B cell (primary cell): ENCODE results near the gene MUC22. TPM values are rescaled to one million over a fixed set of nuclear protein-coding genes. Genes with fewer than 3 reads are reported as not detected.

Experiments used
- ATAC-seq: fragments of 200-7000 bp; cut with Tn5 transposase; one replicate; pipeline ENCODE4 v1.10.0; 2021; ENCODE audit warnings: low read depth, mild to moderate bottlenecking, moderate number of reproducible peaks, moderate library complexity
- CTCF ChIA-PET: fragments of 350-600 bp; sonication (Branson Sonifier 250); formaldehyde crosslinking; loops from one replicate; lab custom pipeline; 2021; ENCODE audit warnings: antibody characterized with exemption, inconsistent platforms; lab: Charles Lee
- POLR2A ChIA-PET: fragments of 350-600 bp; sonication (Branson Sonifier 250); formaldehyde crosslinking; loops from one replicate; lab custom pipeline; 2021; ENCODE audit warnings: antibody characterized with exemption; lab: Charles Lee
- DNase-seq: peaks from one replicate; pipeline ENCODE4 v3.0.0; 2013
- H2AFZ ChIP-seq: 2 replicates; pipeline ENCODE4 v1.6.1; 2012; ENCODE audit warnings: mild to moderate bottlenecking, low read depth, low read length; ENCODE audit not compliant: insufficient read depth, poor library complexity, severe bottlenecking
- H3K27ac ChIP-seq, 2 donors: 1 replicate in 1 of 2; 2 replicates in 1 of 2; pipeline ENCODE4 v1.5.1; 2012 to 2013; ENCODE audit warnings: low read length in 2 of 2, mild to moderate bottlenecking in 2 of 2, moderate library complexity in 1 of 2
- H3K27me3 ChIP-seq, 4 experiments: fragments of 200-600 bp in 1 of 4; sonication (generic) in 1 of 4; replicated peaks in 1 of 4; 1 replicate in 2 of 4; 2 replicates in 2 of 4; pipeline versions ENCODE4 v1.6.1 to v1.7.0; 2013 to 2016; ENCODE audit warnings: low read length in 3 of 4, mild to moderate bottlenecking in 2 of 4, mixed read lengths in 1 of 4, moderate library complexity in 1 of 4; ENCODE audit not compliant: insufficient read depth in 4 of 4, control insufficient read depth in 3 of 4; ENCODE audit errors: control extremely low read depth in 1 of 4
- H3K36me3 ChIP-seq, 2 experiments: replicated peaks in 1 of 2; 1 replicate in 1 of 2; 2 replicates in 1 of 2; pipeline versions ENCODE4 v1.6.1 to v1.7.1; 2013; ENCODE audit warnings: low read length in 1 of 2; ENCODE audit not compliant: insufficient read depth in 2 of 2, control insufficient read depth in 1 of 2; ENCODE audit errors: control extremely low read depth in 1 of 2, extremely low read depth in 1 of 2
- H3K4me1 ChIP-seq, 2 donors: fragments of 200-600 bp in 1 of 2; sonication (generic) in 1 of 2; 1 replicate in 1 of 2; 2 replicates in 1 of 2; pipeline versions ENCODE4 v1.5.1 to v1.6.1; 2013 to 2017; ENCODE audit warnings: low read length in 2 of 2; ENCODE audit not compliant: control insufficient read depth in 2 of 2, insufficient read depth in 2 of 2
- H3K4me2 ChIP-seq: replicated peaks from 2 replicates; pipeline ENCODE3; 2012; ENCODE audit warnings: mild to moderate bottlenecking, low read depth, low read length; ENCODE audit not compliant: poor library complexity, severe bottlenecking
- H3K4me3 ChIP-seq, 5 experiments: fragments of 200-600 bp in 1 of 5; sonication (generic) in 1 of 5; 1 replicate in 3 of 5; 2 replicates in 2 of 5; pipeline versions ENCODE4 v1.5.1 to v1.7.0; 2011 to 2016; ENCODE audit warnings: low read length in 4 of 5, mild to moderate bottlenecking in 4 of 5, low read depth in 2 of 5, control low read depth in 1 of 5, moderate library complexity in 1 of 5; ENCODE audit not compliant: insufficient read depth in 1 of 5; ENCODE audit errors: control extremely low read depth in 1 of 5, extremely low read depth in 1 of 5
- H3K79me2 ChIP-seq: fragments of 200-600 bp; sonication (generic); one replicate; pipeline ENCODE4 v1.6.0; 2016; ENCODE audit warnings: low read length; ENCODE audit not compliant: control insufficient read depth, insufficient read depth
- H3K9ac ChIP-seq: fragments of 200-600 bp; sonication (generic); 2 replicates; pipeline ENCODE4 v1.6.1; 2017; ENCODE audit warnings: mild to moderate bottlenecking, low read length, moderate library complexity
- H3K9me3 ChIP-seq, 3 donors: one replicate each; pipeline versions ENCODE4 v1.6.1 to v1.7.1; 2013; ENCODE audit warnings: low read length in 2 of 3; ENCODE audit not compliant: control insufficient read depth in 2 of 3, insufficient read depth in 1 of 3; ENCODE audit errors: control extremely low read depth in 1 of 3
- H4K20me1 ChIP-seq: 2 replicates; pipeline ENCODE4 v1.6.0; 2012; ENCODE audit warnings: mild to moderate bottlenecking, low read length; ENCODE audit not compliant: insufficient read depth, control insufficient read depth, poor library complexity, severe bottlenecking
- H3K27ac Mint-ChIP-seq: one replicate; pipeline ENCODE4 v1.8.0; 2021; ENCODE audit warnings: mixed read lengths
- H3K27me3 Mint-ChIP-seq: one replicate; pipeline ENCODE4 v1.8.0; 2021; ENCODE audit warnings: mixed read lengths
- H3K4me1 Mint-ChIP-seq: one replicate; pipeline ENCODE4 v1.8.0; 2021; ENCODE audit warnings: mixed read lengths
- H3K4me3 Mint-ChIP-seq: one replicate; pipeline ENCODE4 v1.8.0; 2021; ENCODE audit warnings: mixed read lengths
- H3K9me3 Mint-ChIP-seq: one replicate; pipeline ENCODE4 v1.8.0; 2022; ENCODE audit warnings: mixed read lengths; ENCODE audit not compliant: insufficient read depth
- EZH2 ChIP-seq: IDR thresholded peaks from 2 replicates; pipeline ENCODE4 v1.6.1; 2012; ENCODE audit warnings: borderline replicate concordance, low read depth, mild to moderate bottlenecking, moderate library complexity, low read length; ENCODE audit not compliant: insufficient read depth, poor library complexity, severe bottlenecking
- WGBS: methylation state at CpG from one replicate; pipeline ENCODE4 v1.1.5; 2013; ENCODE audit warnings: missing lambda C conversion rate; ENCODE audit not compliant: insufficient coverage; 5-methylcytosine and 5-hydroxymethylcytosine counted together
- intact Hi-C: fragments of 100-400 bp; cut with micrococcal nuclease; formaldehyde crosslinking; loops from one replicate; pipeline ENCODE4 v1.10.0; 2022
- polyA plus RNA-seq: library from polyadenylated mRNA; depleted of rRNA; stranded (reverse); fragments of >200 nt; gene quantifications from 2 replicates; pipeline ENCODE4 v1.2.3, GENCODE V29; 2012
- total RNA-seq, 2 donors: library from RNA; stranded (reverse); fragments of 120-200 nt in 1 of 2; gene quantifications; 1 replicate in 1 of 2; 2 replicates in 1 of 2; pipeline versions ENCODE4 v1.2.3 to v1.2.4, GENCODE V29; 2013 to 2022
- TF ChIP-seq, protein P1 (sequence below): fragments of 200-600 bp; IDR thresholded peaks from one replicate; pipeline ENCODE4 v1.8.0; 2022; ENCODE audit warnings: antibody characterized with exemption, mild to moderate bottlenecking

MUC22 gene
- total and polyA plus RNA-seq, 2 donors (not counting 1 experiment from before 2014, with no cell fraction given): not detected

DNA sequence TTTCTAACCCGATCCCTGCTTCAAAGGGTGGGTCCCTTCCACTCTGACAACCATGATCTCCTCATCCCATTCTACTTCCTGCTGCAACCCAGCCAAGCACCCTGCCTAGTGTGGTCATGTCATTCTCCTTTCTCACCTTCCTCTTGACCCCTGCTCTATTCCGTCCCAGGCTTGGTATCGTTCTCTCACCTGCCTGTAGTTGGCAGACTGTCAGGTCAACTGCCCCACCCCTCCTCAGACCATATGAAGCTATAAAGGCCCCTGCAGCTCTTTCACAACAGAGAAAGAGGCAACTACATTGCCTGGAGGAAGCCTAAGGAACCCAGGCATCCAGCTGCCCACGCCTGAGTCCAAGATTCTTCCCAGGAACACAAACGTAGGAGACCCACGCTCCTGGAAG lies 26.8 kb upstream of the MUC22 start, which contains the start of gene MUC21:
TSS of gene MUC21 (plus strand) at position 280 of the 400 bp plus-strand sequence. CDS start 241 bp downstream, outside the sequence.
- 83% methylated on average over 6 of the region's 6 CpGs for WGBS
- H3K27ac Mint-ChIP-seq: no peak within 1 kb of the TSS
- no peak within 1 kb of the TSS for H3K4me3 Mint-ChIP-seq
- ChIA-PET CTCF (no interaction called here), POLR2A (no interaction called here)
- H3K27ac ChIP-seq: no peak within 1 kb of the TSS
- H3K36me3 ChIP-seq: no peaks in the 10 kb centered on the region
- H3K4me2 ChIP-seq: no peak within 1 kb of the TSS
- intact Hi-C loops: no loop called here
- H3K4me1 Mint-ChIP-seq: peaks cover 7% of the 10 kb centered on the region
- no peak within 1 kb of the TSS for H3K9ac ChIP-seq
- peaks cover 0 to 6% of the 10 kb centered on the region in 2 donors for H3K4me1 ChIP-seq
- H3K9me3 Mint-ChIP-seq: no peaks in the 10 kb centered on the region
- no peaks in the 10 kb centered on the region for H4K20me1 ChIP-seq
- peaks cover 0 to 22% (median 6%) of the 10 kb centered on the region in 4 experiments for H3K27me3 ChIP-seq
- H2AFZ ChIP-seq: no peak within 1 kb of the TSS
- no peak within 1 kb of the TSS for H3K4me3 ChIP-seq
- H3K9me3 ChIP-seq: peaks cover 0 to 3% (median 0%) of the 10 kb centered on the region in 3 donors
- TF ChIP-seq EZH2: no peak
- TF ChIP-seq, protein P1, sequence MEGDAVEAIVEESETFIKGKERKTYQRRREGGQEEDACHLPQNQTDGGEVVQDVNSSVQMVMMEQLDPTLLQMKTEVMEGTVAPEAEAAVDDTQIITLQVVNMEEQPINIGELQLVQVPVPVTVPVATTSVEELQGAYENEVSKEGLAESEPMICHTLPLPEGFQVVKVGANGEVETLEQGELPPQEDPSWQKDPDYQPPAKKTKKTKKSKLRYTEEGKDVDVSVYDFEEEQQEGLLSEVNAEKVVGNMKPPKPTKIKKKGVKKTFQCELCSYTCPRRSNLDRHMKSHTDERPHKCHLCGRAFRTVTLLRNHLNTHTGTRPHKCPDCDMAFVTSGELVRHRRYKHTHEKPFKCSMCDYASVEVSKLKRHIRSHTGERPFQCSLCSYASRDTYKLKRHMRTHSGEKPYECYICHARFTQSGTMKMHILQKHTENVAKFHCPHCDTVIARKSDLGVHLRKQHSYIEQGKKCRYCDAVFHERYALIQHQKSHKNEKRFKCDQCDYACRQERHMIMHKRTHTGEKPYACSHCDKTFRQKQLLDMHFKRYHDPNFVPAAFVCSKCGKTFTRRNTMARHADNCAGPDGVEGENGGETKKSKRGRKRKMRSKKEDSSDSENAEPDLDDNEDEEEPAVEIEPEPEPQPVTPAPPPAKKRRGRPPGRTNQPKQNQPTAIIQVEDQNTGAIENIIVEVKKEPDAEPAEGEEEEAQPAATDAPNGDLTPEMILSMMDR: no peak
- no peaks in the 10 kb centered on the region for H3K79me2 ChIP-seq
- ATAC-seq (no peak), DNase-seq (no peak)
- peaks cover 46% of the 10 kb centered on the region for H3K27me3 Mint-ChIP-seq

DNA sequence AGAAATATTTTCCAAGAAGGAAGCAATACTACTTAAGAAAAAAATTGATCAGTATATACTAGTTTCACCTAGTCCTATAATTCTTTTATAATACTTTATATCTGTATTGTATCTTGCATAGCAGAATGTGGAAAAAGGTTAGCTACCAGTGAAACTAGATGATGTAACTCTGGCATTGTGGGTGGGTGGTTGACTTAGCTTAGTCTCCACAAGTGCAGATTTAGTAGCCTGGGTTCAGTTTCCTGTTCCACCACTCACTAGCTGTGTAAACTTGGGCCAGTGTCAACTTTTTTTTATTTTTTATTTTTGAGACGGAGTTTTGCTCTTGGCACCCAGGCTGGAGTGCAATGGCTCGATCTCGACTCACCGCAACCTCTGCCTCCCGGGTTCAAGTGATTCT lies 24.8 kb upstream of the MUC22 start:
- 83% methylated on average over 5 of the region's 5 CpGs for WGBS
- H3K27me3 Mint-ChIP-seq: peaks cover 43% of the 10 kb centered on the region
- ATAC-seq: no peak

More for the DNA sequence above, 24.8 kb upstream of the MUC22 start:
- Histone ChIP-seq H4K20me1 (no peaks in the 10 kb centered on the region), H3K4me2 (no peak overlapping the region), H3K79me2 (no peaks in the 10 kb centered on the region), H3K9ac (no peak overlapping the region), H3K27me3 (peaks cover 0 to 22% (median 6%) of the 10 kb centered on the region in 4 experiments), H3K4me3 (no peak overlapping the region), H3K4me1 (no peaks in the 10 kb centered on the region), H2AFZ (no peak overlapping the region), H3K27ac (no peak overlapping the region), H3K36me3 (no peaks in the 10 kb centered on the region), H3K9me3 (peaks cover 0 to 3% (median 0%) of the 10 kb centered on the region in 3 donors)
- Mint-ChIP-seq H3K4me3 (no peak overlapping the region), H3K27ac (no peak overlapping the region), H3K4me1 (peaks cover 5% of the 10 kb centered on the region), H3K9me3 (no peaks in the 10 kb centered on the region)
- no peak for TF ChIP-seq EZH2
- TF ChIP-seq, protein P1: no peak
- CTCF ChIA-PET: no interaction called here
- DNase-seq: no peak
- POLR2A ChIA-PET: no interaction called here
- intact Hi-C loops: no loop called here
